Left colon (tissue), 2 donors: ENCODE results near the gene IGF2R. TPM values are rescaled to one million over a fixed set of nuclear protein-coding genes. Genes with fewer than 3 reads are reported as not detected.

Source experiments
- total RNA-seq, 2 donors: library from RNA; stranded (reverse); fragmentation: NEBNext Ultra II Directional; extraction: Animal tissue kit (Norgen Biotek cat#: 25700); gene quantifications; one replicate each; pipeline ENCODE4 v1.2.1, GENCODE V29; 2021
- donor health status: DM: no; HTN: no; CAD: no.
- donor health status: DM: yes; HTN: yes; CAD: no.

IGF2R gene
- total RNA-seq, 2 donors from 2014 or later, result 97.3 to 100 TPM

Other genes with a start within 250 kb of the IGF2R start
- gene WTAP, start 241.6 kb upstream of the IGF2R start, total RNA-seq, result 10 to 100 TPM; 73.4 to 79.3 TPM
- 100 to 1,000 TPM in 1 of 2 donors, 10 to 100 TPM in 1; 72.8 to 114 TPM for gene ACAT2, start 207.0 kb upstream of the IGF2R start, total RNA-seq
- gene TCP1, start 179.5 kb upstream of the IGF2R start, total RNA-seq, result 100 to 1,000 TPM; 165 to 172 TPM
- gene MRPL18, start 178.6 kb upstream of the IGF2R start, total RNA-seq, result 10 to 100 TPM; 66.9 to 72.5 TPM
- not detected for gene PNLDC1, start 168.8 kb upstream of the IGF2R start, total RNA-seq
- not detected for gene MAS1, start 78.1 kb upstream of the IGF2R start, total RNA-seq
- gene SLC22A1, start 152.7 kb downstream of the IGF2R start, total RNA-seq, result 1 to 10 TPM; 1.5 to 3.1 TPM